Measurements from ENCODE around the gene ASPG. TPM values are rescaled to one million over a fixed set of nuclear protein-coding genes. Genes with fewer than 3 reads are reported as not detected.

The ASPG gene
- total RNA-seq, 1 experiment from 2014 or later, result 3.4 TPM

- Mint-ChIP-seq H3K27ac (no peak overlapping the region), H3K4me3 (no peak overlapping the region), H3K36me3 (no peaks in the 10 kb centered on the region), H3K4me1 (no peaks in the 10 kb centered on the region), H3K9me3 (peaks cover 8% of the 10 kb centered on the region), H3K27me3 (ENCODE audit: low read depth) (peaks cover 2% of the 10 kb centered on the region; the same call in 1 of the 2 replicates)
- DNase-seq (ENCODE audit: low spot score) (no peak), ATAC-seq (no peak)
- ChIA-PET POLR2A (no interaction called here), CTCF (interaction anchor here (2.2 kb wide), 1 partner anchor 28 kb away, joined by 13 read pairs; no protein-coding TSS in a partner anchor)
- TF ChIP-seq, protein P1, sequence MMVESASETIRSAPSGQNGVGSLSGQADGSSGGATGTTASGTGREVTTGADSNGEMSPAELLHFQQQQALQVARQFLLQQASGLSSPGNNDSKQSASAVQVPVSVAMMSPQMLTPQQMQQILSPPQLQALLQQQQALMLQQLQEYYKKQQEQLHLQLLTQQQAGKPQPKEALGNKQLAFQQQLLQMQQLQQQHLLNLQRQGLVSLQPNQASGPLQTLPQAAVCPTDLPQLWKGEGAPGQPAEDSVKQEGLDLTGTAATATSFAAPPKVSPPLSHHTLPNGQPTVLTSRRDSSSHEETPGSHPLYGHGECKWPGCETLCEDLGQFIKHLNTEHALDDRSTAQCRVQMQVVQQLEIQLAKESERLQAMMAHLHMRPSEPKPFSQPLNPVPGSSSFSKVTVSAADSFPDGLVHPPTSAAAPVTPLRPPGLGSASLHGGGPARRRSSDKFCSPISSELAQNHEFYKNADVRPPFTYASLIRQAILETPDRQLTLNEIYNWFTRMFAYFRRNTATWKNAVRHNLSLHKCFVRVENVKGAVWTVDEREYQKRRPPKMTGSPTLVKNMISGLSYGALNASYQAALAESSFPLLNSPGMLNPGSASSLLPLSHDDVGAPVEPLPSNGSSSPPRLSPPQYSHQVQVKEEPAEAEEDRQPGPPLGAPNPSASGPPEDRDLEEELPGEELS (CRISPR knock-in tag; IDR thresholded peaks at IDR 0.05), result no peak
- TF ChIP-seq, protein P2, sequence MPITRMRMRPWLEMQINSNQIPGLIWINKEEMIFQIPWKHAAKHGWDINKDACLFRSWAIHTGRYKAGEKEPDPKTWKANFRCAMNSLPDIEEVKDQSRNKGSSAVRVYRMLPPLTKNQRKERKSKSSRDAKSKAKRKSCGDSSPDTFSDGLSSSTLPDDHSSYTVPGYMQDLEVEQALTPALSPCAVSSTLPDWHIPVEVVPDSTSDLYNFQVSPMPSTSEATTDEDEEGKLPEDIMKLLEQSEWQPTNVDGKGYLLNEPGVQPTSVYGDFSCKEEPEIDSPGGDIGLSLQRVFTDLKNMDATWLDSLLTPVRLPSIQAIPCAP (CRISPR knock-in tag; IDR thresholded peaks at IDR 0.05), result no peak
- TF ChIP-seq JUN (CRISPR knock-in tag; IDR thresholded peaks at IDR 0.05), result no peak
These were observed 35.8 kb upstream of the ASPG start for GRCh38 chr14:104049576-104050240.

DNA sequence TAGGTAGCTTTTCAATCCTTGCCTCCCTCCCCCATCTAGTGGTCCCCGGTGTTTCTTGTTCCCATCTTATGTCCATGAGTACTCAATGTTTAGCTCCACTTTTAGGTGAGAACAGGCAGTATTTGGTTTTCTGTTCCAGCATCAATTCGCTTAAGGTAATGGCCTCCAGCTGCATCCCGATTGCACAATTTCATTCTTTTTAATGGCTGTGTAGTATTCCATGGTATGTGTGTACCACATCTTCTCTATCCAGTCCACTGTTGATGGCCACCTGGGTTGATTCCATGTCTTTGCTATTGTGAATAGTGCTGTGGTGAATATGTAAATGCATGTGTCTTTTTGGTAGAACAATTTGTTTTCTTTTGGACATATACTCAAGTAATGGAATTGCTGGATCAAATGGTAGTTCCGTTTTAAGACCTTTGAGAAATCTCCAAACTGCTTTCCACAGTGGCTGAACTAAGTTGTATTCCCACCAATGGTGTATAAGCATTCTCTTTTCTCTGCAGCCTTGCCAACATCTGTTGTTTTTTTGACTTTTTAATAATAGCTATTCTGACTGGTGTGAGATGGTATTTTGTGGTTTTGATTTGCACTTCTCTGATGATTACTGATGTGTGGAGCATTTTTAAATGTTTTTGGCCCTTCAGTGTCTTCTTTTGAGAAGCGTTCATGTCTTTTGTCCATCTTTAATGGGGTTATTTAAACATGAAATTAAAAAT lies 34.2 kb upstream of the ASPG start:
- ATAC-seq (no peak), DNase-seq (ENCODE audit: low spot score) (no peak)
- H3K4me3 Mint-ChIP-seq, result no peak overlapping the region
- TF ChIP-seq, protein P2 (CRISPR knock-in tag; IDR thresholded peaks at IDR 0.05), result no peak
- TF ChIP-seq GABPB1 (CRISPR knock-in tag; IDR thresholded peaks at IDR 0.05) (no peak), PRRX2 (CRISPR knock-in tag; IDR thresholded peaks at IDR 0.05) (no peak), CREB1 (CRISPR knock-in tag; IDR thresholded peaks at IDR 0.05) (no peak), ESRRA (CRISPR knock-in tag; IDR thresholded peaks at IDR 0.05; ENCODE audit: borderline replicate concordance) (no peak), ZNF219 (CRISPR knock-in tag; IDR thresholded peaks at IDR 0.05; ENCODE audit: borderline replicate concordance) (no peak), ZNF532 (CRISPR knock-in tag; IDR thresholded peaks at IDR 0.05; ENCODE audit: borderline replicate concordance) (no peak), USF2 (CRISPR knock-in tag; IDR thresholded peaks at IDR 0.05) (no peak), ATF3 (CRISPR knock-in tag; conservative IDR thresholded peaks at IDR 0.05) (no peak), EMX1 (CRISPR knock-in tag; IDR thresholded peaks at IDR 0.05) (no peak), ZNF263 (CRISPR knock-in tag; IDR thresholded peaks at IDR 0.05; ENCODE audit: low read depth) (no peak), SMAD4 (CRISPR knock-in tag; IDR thresholded peaks at IDR 0.05) (no peak), ZNF423 (CRISPR knock-in tag; IDR thresholded peaks at IDR 0.05) (no peak)
- TF ChIP-seq, protein P3, sequence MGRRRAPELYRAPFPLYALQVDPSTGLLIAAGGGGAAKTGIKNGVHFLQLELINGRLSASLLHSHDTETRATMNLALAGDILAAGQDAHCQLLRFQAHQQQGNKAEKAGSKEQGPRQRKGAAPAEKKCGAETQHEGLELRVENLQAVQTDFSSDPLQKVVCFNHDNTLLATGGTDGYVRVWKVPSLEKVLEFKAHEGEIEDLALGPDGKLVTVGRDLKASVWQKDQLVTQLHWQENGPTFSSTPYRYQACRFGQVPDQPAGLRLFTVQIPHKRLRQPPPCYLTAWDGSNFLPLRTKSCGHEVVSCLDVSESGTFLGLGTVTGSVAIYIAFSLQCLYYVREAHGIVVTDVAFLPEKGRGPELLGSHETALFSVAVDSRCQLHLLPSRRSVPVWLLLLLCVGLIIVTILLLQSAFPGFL (CRISPR knock-in tag; IDR thresholded peaks at IDR 0.05; ENCODE audit: borderline replicate concordance), result no peak
- TF ChIP-seq, protein P4, sequence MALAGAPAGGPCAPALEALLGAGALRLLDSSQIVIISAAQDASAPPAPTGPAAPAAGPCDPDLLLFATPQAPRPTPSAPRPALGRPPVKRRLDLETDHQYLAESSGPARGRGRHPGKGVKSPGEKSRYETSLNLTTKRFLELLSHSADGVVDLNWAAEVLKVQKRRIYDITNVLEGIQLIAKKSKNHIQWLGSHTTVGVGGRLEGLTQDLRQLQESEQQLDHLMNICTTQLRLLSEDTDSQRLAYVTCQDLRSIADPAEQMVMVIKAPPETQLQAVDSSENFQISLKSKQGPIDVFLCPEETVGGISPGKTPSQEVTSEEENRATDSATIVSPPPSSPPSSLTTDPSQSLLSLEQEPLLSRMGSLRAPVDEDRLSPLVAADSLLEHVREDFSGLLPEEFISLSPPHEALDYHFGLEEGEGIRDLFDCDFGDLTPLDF (CRISPR knock-in tag; IDR thresholded peaks at IDR 0.05), result no peak
- TF ChIP-seq, protein P5, sequence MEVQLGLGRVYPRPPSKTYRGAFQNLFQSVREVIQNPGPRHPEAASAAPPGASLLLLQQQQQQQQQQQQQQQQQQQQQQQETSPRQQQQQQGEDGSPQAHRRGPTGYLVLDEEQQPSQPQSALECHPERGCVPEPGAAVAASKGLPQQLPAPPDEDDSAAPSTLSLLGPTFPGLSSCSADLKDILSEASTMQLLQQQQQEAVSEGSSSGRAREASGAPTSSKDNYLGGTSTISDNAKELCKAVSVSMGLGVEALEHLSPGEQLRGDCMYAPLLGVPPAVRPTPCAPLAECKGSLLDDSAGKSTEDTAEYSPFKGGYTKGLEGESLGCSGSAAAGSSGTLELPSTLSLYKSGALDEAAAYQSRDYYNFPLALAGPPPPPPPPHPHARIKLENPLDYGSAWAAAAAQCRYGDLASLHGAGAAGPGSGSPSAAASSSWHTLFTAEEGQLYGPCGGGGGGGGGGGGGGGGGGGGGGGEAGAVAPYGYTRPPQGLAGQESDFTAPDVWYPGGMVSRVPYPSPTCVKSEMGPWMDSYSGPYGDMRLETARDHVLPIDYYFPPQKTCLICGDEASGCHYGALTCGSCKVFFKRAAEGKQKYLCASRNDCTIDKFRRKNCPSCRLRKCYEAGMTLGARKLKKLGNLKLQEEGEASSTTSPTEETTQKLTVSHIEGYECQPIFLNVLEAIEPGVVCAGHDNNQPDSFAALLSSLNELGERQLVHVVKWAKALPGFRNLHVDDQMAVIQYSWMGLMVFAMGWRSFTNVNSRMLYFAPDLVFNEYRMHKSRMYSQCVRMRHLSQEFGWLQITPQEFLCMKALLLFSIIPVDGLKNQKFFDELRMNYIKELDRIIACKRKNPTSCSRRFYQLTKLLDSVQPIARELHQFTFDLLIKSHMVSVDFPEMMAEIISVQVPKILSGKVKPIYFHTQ (CRISPR knock-in tag; IDR thresholded peaks at IDR 0.05), result no peak
- no peaks in the 10 kb centered on the region for H3K4me1 Mint-ChIP-seq
- no peaks in the 10 kb centered on the region for H3K36me3 Mint-ChIP-seq
- H3K27me3 Mint-ChIP-seq (ENCODE audit: low read depth), result peaks cover 2% of the 10 kb centered on the region; the same call in 1 of the 2 replicates
- H3K9me3 Mint-ChIP-seq, result peaks cover 8% of the 10 kb centered on the region
- H3K27ac Mint-ChIP-seq, result no peak overlapping the region
- ChIA-PET CTCF (interaction anchor here (0.6 to 1.2 kb wide), 2 partner anchors 35 to 468 kb away, joined by 3 read pairs; no protein-coding TSS in a partner anchor), POLR2A (no interaction called here)
